ENCODE data around the gene NOP9. TPM values are rescaled to one million over a fixed set of nuclear protein-coding genes. Genes with fewer than 3 reads are reported as not detected.
"Not testable (repeated sequence)": the region's sequence is repeated elsewhere in the genome, so short reads cannot be mapped to it uniquely, and the experiment has no call there.

The NOP9 gene
- total RNA-seq, 1 donor from 2014 or later = 23.5 TPM

- H3K9me3 ChIP-seq (ENCODE audit: insufficient read depth, low read depth, low read length) = no peaks in the 10 kb centered on the region
- no peaks in the 10 kb centered on the region for H4K20me1 ChIP-seq (ENCODE audit: insufficient read depth, low read length)
- peaks cover 2% of the 10 kb centered on the region for H3K4me1 Mint-ChIP-seq (ENCODE audit: low read depth, unreplicated experiment)
- DNase-seq (ENCODE audit: low read depth) (no peak), FAIRE-seq (no peak)
- TF ChIP-seq EZH2 (IDR thresholded peaks at IDR 0.05; ENCODE audit: insufficient read depth, low read length) (no peak), CTCF (IDR thresholded peaks at IDR 0.05; ENCODE audit: insufficient read depth, low read depth, low read length) (no peak)
- H3K4me3 ChIP-seq (ENCODE audit: insufficient read depth, low read depth, low read length) = no peak overlapping the region
- no peaks in the 10 kb centered on the region for H3K79me2 ChIP-seq (ENCODE audit: insufficient read depth, low read length)
- H3K4me2 ChIP-seq (ENCODE audit: low read length) = no peak overlapping the region
- no peak overlapping the region for H2AFZ ChIP-seq (ENCODE audit: low read depth, low read length)
- H3K4me3 Mint-ChIP-seq (ENCODE audit: unreplicated experiment) = no peak overlapping the region
- H3K27ac ChIP-seq (ENCODE audit: low read depth, low read length) = no peak overlapping the region
- H3K36me3 Mint-ChIP-seq (ENCODE audit: low read depth, unreplicated experiment) = no peaks in the 10 kb centered on the region
- H3K27me3 ChIP-seq (ENCODE audit: insufficient read depth, low read length) = peaks cover 52% of the 10 kb centered on the region
- no peaks in the 10 kb centered on the region for H3K4me1 ChIP-seq (ENCODE audit: insufficient read depth, low read length)
- no peak overlapping the region for H3K27ac Mint-ChIP-seq (ENCODE audit: unreplicated experiment)
- peaks cover 58% of the 10 kb centered on the region for H3K27me3 Mint-ChIP-seq (ENCODE audit: low read depth, unreplicated experiment)
- no peaks in the 10 kb centered on the region for H3K36me3 ChIP-seq (ENCODE audit: insufficient read depth, low read length)
- H3K9ac ChIP-seq (ENCODE audit: low read length) = no peak overlapping the region
- peaks cover 4% of the 10 kb centered on the region for H3K9me3 Mint-ChIP-seq (ENCODE audit: unreplicated experiment)
Measured at GRCh38 chr14:24349742-24350141, 50.1 kb downstream of the NOP9 start.

GRCh38 chr14:24351517-24351916, 51.9 kb downstream of the NOP9 start:
- Mint-ChIP-seq H3K27me3 (ENCODE audit: low read depth, unreplicated experiment) (peaks cover 53% of the 10 kb centered on the region), H3K4me3 (ENCODE audit: unreplicated experiment) (no peak overlapping the region), H3K9me3 (ENCODE audit: unreplicated experiment) (peaks cover 4% of the 10 kb centered on the region), H3K4me1 (ENCODE audit: low read depth, unreplicated experiment) (peaks cover 2% of the 10 kb centered on the region), H3K36me3 (ENCODE audit: low read depth, unreplicated experiment) (no peaks in the 10 kb centered on the region), H3K27ac (ENCODE audit: unreplicated experiment) (no peak overlapping the region)
- no peak for TF ChIP-seq CTCF (IDR thresholded peaks at IDR 0.05; ENCODE audit: insufficient read depth, low read depth, low read length)
- TF ChIP-seq EZH2 (IDR thresholded peaks at IDR 0.05; ENCODE audit: insufficient read depth, low read length) = no peak
- Histone ChIP-seq H3K79me2 (ENCODE audit: insufficient read depth, low read length) (no peaks in the 10 kb centered on the region), H3K27me3 (ENCODE audit: insufficient read depth, low read length) (peaks cover 45% of the 10 kb centered on the region), H2AFZ (ENCODE audit: low read depth, low read length) (no peak overlapping the region), H3K27ac (ENCODE audit: low read depth, low read length) (no peak overlapping the region), H3K9me3 (ENCODE audit: insufficient read depth, low read depth, low read length) (no peaks in the 10 kb centered on the region), H3K4me1 (ENCODE audit: insufficient read depth, low read length) (no peaks in the 10 kb centered on the region), H3K4me3 (ENCODE audit: insufficient read depth, low read depth, low read length) (no peak overlapping the region), H3K4me2 (ENCODE audit: low read length) (no peak overlapping the region), H3K36me3 (ENCODE audit: insufficient read depth, low read length) (no peaks in the 10 kb centered on the region), H3K9ac (ENCODE audit: low read length) (no peak overlapping the region), H4K20me1 (ENCODE audit: insufficient read depth, low read length) (no peaks in the 10 kb centered on the region)
- DNase-seq (ENCODE audit: low read depth) = no peak
- FAIRE-seq = no peak

- peaks cover 4% of the 10 kb centered on the region for H3K9me3 Mint-ChIP-seq (ENCODE audit: unreplicated experiment)
- H3K36me3 ChIP-seq (ENCODE audit: insufficient read depth, low read length) = no peaks in the 10 kb centered on the region
- H2AFZ ChIP-seq (ENCODE audit: low read depth, low read length) = no peak overlapping the region
- no peak overlapping the region for H3K4me3 ChIP-seq (ENCODE audit: insufficient read depth, low read depth, low read length)
- H3K27me3 ChIP-seq (ENCODE audit: insufficient read depth, low read length) = peaks cover 40% of the 10 kb centered on the region
- H3K9me3 ChIP-seq (ENCODE audit: insufficient read depth, low read depth, low read length) = no peaks in the 10 kb centered on the region
- peaks cover 47% of the 10 kb centered on the region for H3K27me3 Mint-ChIP-seq (ENCODE audit: low read depth, unreplicated experiment)
- H4K20me1 ChIP-seq (ENCODE audit: insufficient read depth, low read length) = no peaks in the 10 kb centered on the region
- TF ChIP-seq CTCF (IDR thresholded peaks at IDR 0.05; ENCODE audit: insufficient read depth, low read depth, low read length) (no peak), EZH2 (IDR thresholded peaks at IDR 0.05; ENCODE audit: insufficient read depth, low read length) (no peak)
- H3K4me3 Mint-ChIP-seq (ENCODE audit: unreplicated experiment) = no peak overlapping the region
- H3K4me1 Mint-ChIP-seq (ENCODE audit: low read depth, unreplicated experiment) = peaks cover 2% of the 10 kb centered on the region
- DNase-seq (ENCODE audit: low read depth) = peak; percentile 21
- no peaks in the 10 kb centered on the region for H3K36me3 Mint-ChIP-seq (ENCODE audit: low read depth, unreplicated experiment)
- H3K79me2 ChIP-seq (ENCODE audit: insufficient read depth, low read length) = no peaks in the 10 kb centered on the region
- FAIRE-seq = no peak
- H3K27ac Mint-ChIP-seq (ENCODE audit: unreplicated experiment) = no peak overlapping the region
- H3K4me1 ChIP-seq (ENCODE audit: insufficient read depth, low read length) = no peaks in the 10 kb centered on the region
- H3K27ac ChIP-seq (ENCODE audit: low read depth, low read length) = no peak overlapping the region
- H3K9ac ChIP-seq (ENCODE audit: low read length) = no peak overlapping the region
- no peak overlapping the region for H3K4me2 ChIP-seq (ENCODE audit: low read length)
Measured at GRCh38 chr14:24353559-24354481, 54.2 kb downstream of the NOP9 start.

GRCh38 chr14:24354482-24354825, 54.8 kb downstream of the NOP9 start:
- H4K20me1 ChIP-seq (ENCODE audit: insufficient read depth, low read length); H3K27ac ChIP-seq (ENCODE audit: low read depth, low read length); DNase-seq (ENCODE audit: low read depth); H3K79me2 ChIP-seq (ENCODE audit: insufficient read depth, low read length); H3K4me3 Mint-ChIP-seq (ENCODE audit: unreplicated experiment); H2AFZ ChIP-seq (ENCODE audit: low read depth, low read length); H3K4me2 ChIP-seq (ENCODE audit: low read length); FAIRE-seq; H3K9ac ChIP-seq (ENCODE audit: low read length); H3K9me3 Mint-ChIP-seq (ENCODE audit: unreplicated experiment); H3K9me3 ChIP-seq (ENCODE audit: insufficient read depth, low read depth, low read length); H3K4me3 ChIP-seq (ENCODE audit: insufficient read depth, low read depth, low read length); H3K27ac Mint-ChIP-seq (ENCODE audit: unreplicated experiment); H3K4me1 ChIP-seq (ENCODE audit: insufficient read depth, low read length); H3K36me3 Mint-ChIP-seq (ENCODE audit: low read depth, unreplicated experiment); H3K36me3 ChIP-seq (ENCODE audit: insufficient read depth, low read length); H3K4me1 Mint-ChIP-seq (ENCODE audit: low read depth, unreplicated experiment): not testable (repeated sequence)
- H3K27me3 ChIP-seq (ENCODE audit: insufficient read depth, low read length) = peaks cover 36% of the 10 kb centered on the region
- H3K27me3 Mint-ChIP-seq (ENCODE audit: low read depth, unreplicated experiment) = peaks cover 40% of the 10 kb centered on the region

All from astrocyte (in vitro differentiated cells and primary cell).